IMR-90 (cell line): ENCODE results near the gene TMEM135. TPM values are rescaled to one million over a fixed set of nuclear protein-coding genes. Genes with fewer than 3 reads are reported as not detected.

Source experiments
- ATAC-seq: fragments of 200-7000 bp; cut with Tn5 transposase; 2 replicates; pipeline ENCODE4 v1.9.1; 2020; ENCODE audit warnings: low read depth, mild to moderate bottlenecking, moderate library complexity
- BruUV-seq: library from RNA; stranded (reverse); fragments of 400-500 nt; replicated peaks from 2 replicates; lab custom pipeline; 2021; lab: Mats Ljungman, UMichigan
- CTCF ChIA-PET: fragments of 300-600 bp; formaldehyde crosslinking; extraction: SDS; loops from one replicate; lab custom pipeline; 2021; ENCODE audit warnings: antibody characterized with exemption; lab: Yijun Ruan, JAX
- POLR2A ChIA-PET: fragments of 300-600 bp; sonication (Branson Sonifier 250); formaldehyde crosslinking; loops from one replicate; lab custom pipeline; 2022; ENCODE audit warnings: antibody characterized with exemption; ENCODE audit not compliant: unreplicated experiment; lab: Charles Lee
- DNase-seq: peaks from one replicate; pipeline ENCODE4 v3.0.0; 2013
- H2AFZ ChIP-seq: replicated peaks from 2 replicates; pipeline ENCODE3; 2013; ENCODE audit warnings: low read length, mild to moderate bottlenecking; ENCODE audit not compliant: poor library complexity
- H2AK5ac ChIP-seq: 2 replicates; pipeline ENCODE4 v1.6.1; 2013; ENCODE audit warnings: low read depth, low read length, inconsistent platforms
- H2AK9ac ChIP-seq: replicated peaks from 2 replicates; pipeline ENCODE3; 2013; ENCODE audit warnings: mild to moderate bottlenecking, low read depth, low read length, moderate library complexity; ENCODE audit not compliant: poor library complexity
- H2BK120ac ChIP-seq: 2 replicates; pipeline ENCODE4 v1.6.1; 2013; ENCODE audit warnings: low read depth, low read length, inconsistent platforms
- H2BK15ac ChIP-seq: 3 replicates; pipeline ENCODE4 v1.6.1; 2013; ENCODE audit warnings: low read depth, low read length, inconsistent platforms
- H2BK20ac ChIP-seq: 2 replicates; pipeline ENCODE4 v1.6.1; 2013; ENCODE audit warnings: low read depth, mild to moderate bottlenecking, inconsistent platforms, low read length, moderate library complexity
- H2BK5ac ChIP-seq: 2 replicates; pipeline ENCODE4 v1.6.1; 2013; ENCODE audit warnings: mild to moderate bottlenecking, low read depth, low read length, inconsistent platforms; ENCODE audit not compliant: poor library complexity, severe bottlenecking
- H3K14ac ChIP-seq: replicated peaks from 2 replicates; pipeline ENCODE4 v1.6.1; 2013; ENCODE audit warnings: low read depth, low read length, inconsistent platforms
- H3K18ac ChIP-seq: 2 replicates; pipeline ENCODE4 v1.6.1; 2013; ENCODE audit warnings: low read depth, low read length, control low read depth
- H3K23ac ChIP-seq: 2 replicates; pipeline ENCODE4 v1.6.1; 2013; ENCODE audit warnings: low read depth, low read length, inconsistent platforms
- H3K27ac ChIP-seq: 2 replicates; pipeline ENCODE4 v1.5.1; 2013; ENCODE audit warnings: mild to moderate bottlenecking, control low read depth, low read length; ENCODE audit not compliant: insufficient read depth
- H3K27me3 ChIP-seq: 2 replicates; pipeline ENCODE4 v1.6.1; 2013; ENCODE audit warnings: low read length; ENCODE audit not compliant: control insufficient read depth, insufficient read depth
- H3K36me3 ChIP-seq: 2 replicates; pipeline ENCODE4 v1.6.1; 2013; ENCODE audit warnings: low read length, mixed read lengths; ENCODE audit not compliant: control insufficient read depth, insufficient read depth
- H3K4ac ChIP-seq: 2 replicates; pipeline ENCODE4 v1.6.1; 2013; ENCODE audit warnings: low read depth, low read length, inconsistent platforms
- H3K4me1 ChIP-seq: 2 replicates; pipeline ENCODE4 v1.6.1; 2013; ENCODE audit warnings: low read length, mixed read lengths; ENCODE audit not compliant: control insufficient read depth, insufficient read depth
- H3K4me2 ChIP-seq: 2 replicates; pipeline ENCODE4 v1.6.1; 2013; ENCODE audit warnings: low read depth, mild to moderate bottlenecking, control low read depth, low read length, moderate library complexity
- H3K4me3 ChIP-seq: 2 replicates; pipeline ENCODE4 v1.5.1; 2013; ENCODE audit warnings: low read depth, mild to moderate bottlenecking, control low read depth, low read length, moderate library complexity; ENCODE audit not compliant: insufficient read depth
- H3K56ac ChIP-seq: 2 replicates; pipeline ENCODE4 v1.6.1; 2013; ENCODE audit warnings: low read length, inconsistent platforms; ENCODE audit not compliant: insufficient read depth; ENCODE audit errors: extremely low read depth
- H3K79me1 ChIP-seq, 2 experiments: 2 replicates each; pipeline ENCODE4 v1.6.1; 2013; ENCODE audit warnings: low read length in 2 of 2, inconsistent platforms in 1 of 2, low read depth in 1 of 2
- H3K9ac ChIP-seq: 2 replicates; pipeline ENCODE4 v1.6.1; 2013; ENCODE audit warnings: low read depth, low read length, control low read depth
- H3K9me1 ChIP-seq: 2 replicates; pipeline ENCODE4 v1.6.1; 2013; ENCODE audit warnings: low read length, inconsistent platforms; ENCODE audit not compliant: insufficient read depth
- H3K9me3 ChIP-seq: 2 replicates; pipeline ENCODE4 v1.6.1; 2013; ENCODE audit warnings: low read length; ENCODE audit not compliant: control insufficient read depth, insufficient read depth
- H4K20me1 ChIP-seq: 2 replicates; pipeline ENCODE4 v1.6.1; 2013; ENCODE audit warnings: low read length, inconsistent platforms; ENCODE audit not compliant: insufficient read depth
- H4K5ac ChIP-seq: 2 replicates; pipeline ENCODE4 v1.6.1; 2013; ENCODE audit warnings: mild to moderate bottlenecking, low read depth, low read length, control low read depth
- H4K8ac ChIP-seq, 2 experiments: 2 replicates each; pipeline ENCODE4 v1.6.1; 2013; ENCODE audit warnings: low read depth in 2 of 2, low read length in 2 of 2, control low read depth in 1 of 2, inconsistent platforms in 1 of 2
- H4K91ac ChIP-seq: 2 replicates; pipeline ENCODE4 v1.6.1; 2013; ENCODE audit warnings: low read depth, low read length, inconsistent platforms; ENCODE audit not compliant: insufficient read depth
- BHLHE40 ChIP-seq: fragments of 150-350 bp; IDR thresholded peaks from 2 replicates; pipeline ENCODE4 v1.6.1; 2016; ENCODE audit warnings: mild to moderate bottlenecking, low read depth, low read length
- CEBPB ChIP-seq: IDR thresholded peaks from 2 replicates; pipeline ENCODE4 v1.6.1; 2012; ENCODE audit warnings: low read depth, low read length, improper control_type of control experiment
- CHD1 ChIP-seq: IDR thresholded peaks from 2 replicates; pipeline ENCODE4 v1.6.1; 2012; ENCODE audit warnings: low read depth, low read length, improper control_type of control experiment
- CTCF ChIP-seq: conservative IDR thresholded peaks from 2 replicates; pipeline ENCODE4 v1.5.1; 2012; ENCODE audit warnings: mild to moderate bottlenecking, low read depth, low read length, improper control_type of control experiment
- ELK1 ChIP-seq: fragments of 150-350 bp; IDR thresholded peaks from 2 replicates; pipeline ENCODE4 v1.6.1; 2016; ENCODE audit warnings: low read depth, mild to moderate bottlenecking, low read length, moderate library complexity, borderline replicate concordance
- FOS ChIP-seq: fragments of 150-350 bp; IDR thresholded peaks from 2 replicates; pipeline ENCODE4 v1.6.1; 2016; ENCODE audit warnings: low read depth, low read length
- MAFK ChIP-seq: IDR thresholded peaks from 2 replicates; pipeline ENCODE4 v1.6.1; 2012; ENCODE audit warnings: low read depth, low read length, improper control_type of control experiment
- MAZ ChIP-seq: IDR thresholded peaks from 2 replicates; pipeline ENCODE4 v1.6.1; 2012; ENCODE audit warnings: low read depth, mild to moderate bottlenecking, low read length, improper control_type of control experiment, moderate library complexity, borderline replicate concordance
- MXI1 ChIP-seq: IDR thresholded peaks from 2 replicates; pipeline ENCODE4 v1.6.1; 2012; ENCODE audit warnings: low read depth, mild to moderate bottlenecking, low read length, moderate library complexity, borderline replicate concordance
- NFE2L2 ChIP-seq: fragments of 150-350 bp; IDR thresholded peaks from 2 replicates; pipeline ENCODE4 v1.6.1; 2016; ENCODE audit warnings: low read depth, mild to moderate bottlenecking, low read length
- POLR2A ChIP-seq: IDR thresholded peaks from 2 replicates; pipeline ENCODE4 v1.6.1; 2012; ENCODE audit warnings: mild to moderate bottlenecking, low read depth, low read length
- RAD21 ChIP-seq: IDR thresholded peaks from 2 replicates; pipeline ENCODE4 v1.6.1; 2012; ENCODE audit warnings: low read length, improper control_type of control experiment
- RCOR1 ChIP-seq: IDR thresholded peaks from 2 replicates; pipeline ENCODE4 v1.6.1; 2012; ENCODE audit warnings: mild to moderate bottlenecking, low read length, improper control_type of control experiment; ENCODE audit not compliant: insufficient replicate concordance
- RFX5 ChIP-seq: IDR thresholded peaks from 2 replicates; pipeline ENCODE4 v1.8.0; 2012; ENCODE audit warnings: low read depth, mild to moderate bottlenecking, low read length, moderate library complexity
- SMC3 ChIP-seq: fragments of 150-350 bp; IDR thresholded peaks from 2 replicates; pipeline ENCODE4 v1.6.1; 2016; ENCODE audit warnings: low read depth, mild to moderate bottlenecking, antibody characterized with exemption, low read length, moderate library complexity
- USF2 ChIP-seq: fragments of 150-350 bp; IDR thresholded peaks from 2 replicates; pipeline ENCODE4 v1.6.1; 2017; ENCODE audit warnings: mild to moderate bottlenecking, antibody characterized with exemption, low read length, low read depth
- WGBS, 2 experiments: methylation state at CpG; one replicate each; pipeline versions ENCODE4 v1.1.5 to v1.1.7; 2013; ENCODE audit warnings: missing lambda C conversion rate in 2 of 2; ENCODE audit not compliant: insufficient read length in 1 of 2; ENCODE audit errors: extremely low coverage in 2 of 2; 5-methylcytosine and 5-hydroxymethylcytosine counted together
- dilution Hi-C: fragments of 300-500 bp; cut with HindIII; formaldehyde crosslinking; loops from one replicate; pipeline ENCODE4 v1.14.3; 2018; ENCODE audit warnings: low sequenced_read_pairs; ENCODE audit not compliant: unreplicated experiment
- in situ Hi-C: fragments of 300-500 bp; cut with MboI; formaldehyde crosslinking; loops from 3 replicates; pipeline ENCODE4 v1.14.3; 2019; ENCODE audit warnings: low sequenced_read_pairs, inconsistent platforms, mixed read lengths
- intact Hi-C: fragments of 100-400 bp; cut with micrococcal nuclease; formaldehyde crosslinking; loops from 2 replicates; pipeline ENCODE4 v1.10.0; 2022
- polyA plus RNA-seq, 3 experiments: library from polyadenylated mRNA; depleted of rRNA; stranded (reverse); fragments of >200 nt; gene quantifications; 2 replicates each; pipeline ENCODE4 v1.2.3, GENCODE V29; 2012; ENCODE audit warnings: low replicate concordance in 1 of 3
- total RNA-seq: library from RNA; depleted of rRNA; stranded (reverse); fragments of >200 nt; gene quantifications from 2 replicates; pipeline ENCODE4 v1.2.3, GENCODE V29; 2012

Gene TMEM135
- total and polyA plus RNA-seq, 2 of the 4 experiments (the other 2 are of a cell fraction), result 3.9 to 5.9 TPM

- Histone ChIP-seq H3K9ac (no peak overlapping the region), H2AK9ac (no peak overlapping the region), H4K91ac (no peak overlapping the region), H3K27ac (no peak overlapping the region), H2BK120ac (no peak overlapping the region), H3K9me1 (no peaks in the 10 kb centered on the region), H3K4me1 (peaks cover 2% of the 10 kb centered on the region; the same call in 1 of the 2 replicates), H3K4me2 (no peak overlapping the region), H3K4ac (no peak overlapping the region), H4K8ac (no peak overlapping the region), H3K56ac (no peak overlapping the region), H3K79me1 (peaks cover 0 to 3% of the 10 kb centered on the region in 2 experiments; a peak in 1 of 4 replicates), H3K4me3 (no peak overlapping the region), H2BK5ac (no peak overlapping the region), H2BK20ac (no peak overlapping the region), H3K23ac (no peak overlapping the region), H2AFZ (no peak overlapping the region), H3K36me3 (no peaks in the 10 kb centered on the region), H4K5ac (no peak overlapping the region), H3K9me3 (0 out of 2 replicates have a peak, but pooled peaks cover 2% of the 10 kb centered on the region), H2AK5ac (no peak overlapping the region), H3K27me3 (no peaks in the 10 kb centered on the region), H3K14ac (no peak overlapping the region), H4K20me1 (no peaks in the 10 kb centered on the region), H2BK15ac (no peak overlapping the region), H3K18ac (no peak overlapping the region)
- ATAC-seq (no peak), DNase-seq (no peak)
- intact Hi-C loops, result no loop called here
- CTCF ChIA-PET, result no interaction called here
- in situ Hi-C loops, result no loop called here
- TF ChIP-seq CEBPB (no peak), CHD1 (no peak), CTCF (no peak), SMC3 (no peak), MXI1 (no peak), ELK1 (no peak), FOS (no peak), RCOR1 (no peak), MAZ (no peak), POLR2A (no peak), MAFK (no peak), BHLHE40 (no peak), RFX5 (no peak), NFE2L2 (no peak), USF2 (no peak), RAD21 (no peak)
- POLR2A ChIA-PET, result no interaction called here
- no TSS peak for BruUV-seq
- dilution Hi-C loops, result no loop called here
- no CpG with 5 or more reads among the region's 1 CpG for WGBS, 2 experiments
Observed at GRCh38 chr11:87179621-87180020, 141.9 kb downstream of the TMEM135 start.
